8988T (cell line): ENCODE results near the gene SMPD4.
A peak's percentile ranks its signal among the peaks of the same experiment; 100 is the strongest.
"Not testable (repeated sequence)": the region's sequence is repeated elsewhere in the genome, so short reads cannot be mapped to it uniquely, and the experiment has no call there.

ENCODE experiments used
- DNase-seq: peaks from one replicate; pipeline ENCODE4 v3.0.0; 2011

SMPD4 gene, protein sequence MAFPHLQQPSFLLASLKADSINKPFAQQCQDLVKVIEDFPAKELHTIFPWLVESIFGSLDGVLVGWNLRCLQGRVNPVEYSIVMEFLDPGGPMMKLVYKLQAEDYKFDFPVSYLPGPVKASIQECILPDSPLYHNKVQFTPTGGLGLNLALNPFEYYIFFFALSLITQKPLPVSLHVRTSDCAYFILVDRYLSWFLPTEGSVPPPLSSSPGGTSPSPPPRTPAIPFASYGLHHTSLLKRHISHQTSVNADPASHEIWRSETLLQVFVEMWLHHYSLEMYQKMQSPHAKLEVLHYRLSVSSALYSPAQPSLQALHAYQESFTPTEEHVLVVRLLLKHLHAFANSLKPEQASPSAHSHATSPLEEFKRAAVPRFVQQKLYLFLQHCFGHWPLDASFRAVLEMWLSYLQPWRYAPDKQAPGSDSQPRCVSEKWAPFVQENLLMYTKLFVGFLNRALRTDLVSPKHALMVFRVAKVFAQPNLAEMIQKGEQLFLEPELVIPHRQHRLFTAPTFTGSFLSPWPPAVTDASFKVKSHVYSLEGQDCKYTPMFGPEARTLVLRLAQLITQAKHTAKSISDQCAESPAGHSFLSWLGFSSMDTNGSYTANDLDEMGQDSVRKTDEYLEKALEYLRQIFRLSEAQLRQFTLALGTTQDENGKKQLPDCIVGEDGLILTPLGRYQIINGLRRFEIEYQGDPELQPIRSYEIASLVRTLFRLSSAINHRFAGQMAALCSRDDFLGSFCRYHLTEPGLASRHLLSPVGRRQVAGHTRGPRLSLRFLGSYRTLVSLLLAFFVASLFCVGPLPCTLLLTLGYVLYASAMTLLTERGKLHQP

DNA sequence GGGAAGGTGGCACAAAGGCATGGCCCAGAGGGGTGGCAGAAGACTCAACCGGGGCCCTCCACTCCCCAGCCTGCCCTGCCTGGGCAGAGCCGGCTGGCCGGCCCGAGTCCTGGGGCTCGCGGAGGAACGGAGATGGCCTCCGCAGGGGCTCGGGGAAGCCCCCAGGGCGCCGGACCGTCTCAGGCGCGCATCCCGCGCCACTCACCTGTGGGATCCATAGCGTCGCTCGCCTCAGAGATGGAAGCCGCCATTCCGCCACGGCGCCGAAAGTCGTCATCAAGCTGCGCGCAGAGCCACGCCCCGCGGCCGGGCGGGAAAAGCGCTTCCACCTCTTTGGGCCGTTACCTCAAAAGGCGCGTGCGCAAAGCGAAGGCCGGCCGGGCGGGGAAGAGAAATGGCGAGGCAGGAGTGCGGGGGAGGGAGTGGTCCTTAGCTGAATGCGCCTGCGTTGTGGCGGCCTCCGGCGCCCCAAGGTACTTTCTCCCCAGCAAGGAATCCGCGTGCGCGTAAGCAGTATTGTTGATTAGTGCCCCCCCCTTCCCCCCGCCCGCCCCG, at the start of gene SMPD4:
Gene SMPD4 (minus strand): TSS at position 278 of the 555 bp plus-strand sequence. CDS start 5,010 bp downstream, outside the sequence.
- peak; percentile 80 for DNase-seq

GRCh38 chr2:130230907-130231306, 49.5 kb upstream of the SMPD4 start:
- not testable (repeated sequence) for DNase-seq

GRCh38 chr2:130230376-130230775, 49.0 kb upstream of the SMPD4 start:
- DNase-seq, result not testable (repeated sequence)

- not testable (repeated sequence) for DNase-seq
Measured at GRCh38 chr2:130229161-130229510, 47.7 kb upstream of the SMPD4 start.

DNA sequence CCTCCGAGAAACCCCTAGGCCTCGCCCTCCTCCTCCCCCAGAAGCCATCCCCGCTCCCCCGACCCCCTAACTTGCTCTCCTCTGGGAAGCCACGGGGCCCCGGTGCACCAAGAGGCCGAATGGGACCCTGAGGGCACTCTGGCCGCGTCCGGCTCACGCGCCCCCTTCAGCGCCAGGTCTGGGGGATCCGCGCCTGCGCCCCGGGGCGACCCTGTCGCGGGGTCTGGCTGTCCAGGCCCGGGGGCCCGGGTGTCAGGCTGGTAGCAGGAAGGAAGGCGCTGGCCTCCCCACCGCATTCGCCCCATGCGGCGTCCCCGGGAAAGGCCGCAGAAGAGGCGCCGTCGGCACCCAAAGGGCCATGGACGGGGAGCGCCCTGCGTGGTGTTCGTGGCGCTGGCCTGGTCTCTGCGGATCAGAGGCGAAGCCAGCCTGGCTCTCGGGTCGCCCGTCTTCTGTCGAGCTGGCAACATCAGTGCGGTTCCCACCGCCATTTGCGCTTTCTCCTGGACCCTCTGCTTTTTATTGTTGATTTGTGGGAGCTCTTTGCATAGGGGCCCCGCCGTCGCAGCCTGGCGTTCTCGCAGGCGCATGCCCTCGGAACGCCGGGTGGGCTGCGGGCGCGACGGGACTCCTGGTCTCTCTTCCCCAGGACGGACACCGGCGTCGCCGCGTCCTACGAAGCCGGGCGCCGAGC, 47.2 kb upstream of the SMPD4 start:
- DNase-seq, result not testable (repeated sequence)

GRCh38 chr2:130228005-130228404, 46.6 kb upstream of the SMPD4 start:
- DNase-seq, result not testable (repeated sequence)

DNA sequence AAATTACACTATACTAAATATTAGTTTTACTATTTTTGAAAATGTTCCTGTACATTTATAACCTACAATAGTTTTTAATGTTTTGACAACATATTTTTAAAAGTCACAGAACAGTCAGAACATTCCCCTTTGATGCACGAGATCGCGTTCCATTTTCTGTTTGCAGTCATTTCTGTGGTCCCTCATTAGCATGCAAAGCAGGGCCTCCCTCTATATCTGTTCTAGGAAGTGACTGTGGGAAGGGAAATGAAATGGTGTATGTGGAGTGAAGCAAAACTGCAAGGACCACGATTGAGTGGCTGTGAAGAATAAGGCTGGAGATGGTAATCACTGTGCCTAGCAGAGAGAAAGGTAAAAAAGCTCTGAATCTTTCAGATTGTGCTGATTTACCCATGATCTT, 41.1 kb upstream of the SMPD4 start:
- DNase-seq, result not testable (repeated sequence)

DNA sequence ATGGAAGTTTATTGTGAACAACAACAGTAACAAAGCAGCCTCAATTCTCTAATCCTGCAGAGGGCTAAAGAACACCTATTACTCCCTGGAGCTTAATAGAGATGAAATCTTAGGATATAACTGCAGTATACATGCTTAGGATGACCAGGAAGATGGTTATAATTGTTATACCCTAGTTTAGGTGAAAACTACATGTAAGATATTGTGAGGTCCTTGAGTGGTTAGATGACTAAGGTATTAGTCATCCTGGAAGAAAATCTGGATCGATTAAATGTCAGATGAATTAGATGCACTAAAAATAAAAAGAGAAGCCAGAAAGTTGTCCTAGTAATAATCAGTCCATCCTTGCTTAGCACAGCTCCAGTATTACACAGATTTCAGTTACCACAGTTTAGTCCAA, 39.1 kb upstream of the SMPD4 start:
- DNase-seq, result not testable (repeated sequence)

DNA sequence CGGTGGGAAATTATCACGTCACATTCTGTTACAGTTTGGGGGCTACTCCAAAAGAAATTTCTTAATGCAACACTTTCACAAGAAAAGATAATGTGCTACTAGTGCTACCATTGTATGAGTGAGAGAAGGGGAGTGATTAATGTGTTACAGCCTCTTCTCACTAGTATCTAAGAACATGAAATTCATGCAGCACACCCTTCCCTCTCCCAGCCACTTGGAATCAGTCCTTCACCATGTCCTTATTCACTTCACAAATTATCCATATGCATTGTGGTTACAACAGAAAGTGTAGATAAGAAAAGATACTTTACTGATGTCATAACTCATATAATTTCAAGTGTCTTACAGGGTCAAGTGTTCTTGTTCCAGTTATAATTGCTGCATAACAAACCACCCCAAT, 37.7 kb upstream of the SMPD4 start:
- DNase-seq, result not testable (repeated sequence)

DNA sequence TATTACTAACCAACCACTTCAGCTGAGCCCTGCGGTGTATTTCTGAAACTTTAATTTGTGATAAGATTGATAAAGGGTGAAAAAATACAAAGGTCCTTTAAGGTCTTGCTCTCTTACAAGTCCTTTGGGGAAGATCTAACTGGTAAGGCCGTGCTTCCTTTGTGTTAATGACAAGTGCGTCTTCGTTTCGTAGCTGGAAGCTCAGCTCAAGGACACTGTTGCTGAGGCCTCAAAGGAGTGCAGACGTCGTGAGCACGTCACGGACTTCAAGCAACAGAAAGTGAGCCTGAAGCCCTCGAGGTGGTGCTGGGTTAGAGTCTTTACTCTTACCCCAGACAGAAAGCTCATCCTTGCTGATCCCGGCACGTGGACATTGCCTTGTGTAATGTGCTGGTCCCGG, 25.6 kb upstream of the SMPD4 start:
- DNase-seq, result not testable (repeated sequence)

- DNase-seq, result not testable (repeated sequence)
Measured at GRCh38 chr2:130203150-130203549, 21.7 kb upstream of the SMPD4 start.

DNA sequence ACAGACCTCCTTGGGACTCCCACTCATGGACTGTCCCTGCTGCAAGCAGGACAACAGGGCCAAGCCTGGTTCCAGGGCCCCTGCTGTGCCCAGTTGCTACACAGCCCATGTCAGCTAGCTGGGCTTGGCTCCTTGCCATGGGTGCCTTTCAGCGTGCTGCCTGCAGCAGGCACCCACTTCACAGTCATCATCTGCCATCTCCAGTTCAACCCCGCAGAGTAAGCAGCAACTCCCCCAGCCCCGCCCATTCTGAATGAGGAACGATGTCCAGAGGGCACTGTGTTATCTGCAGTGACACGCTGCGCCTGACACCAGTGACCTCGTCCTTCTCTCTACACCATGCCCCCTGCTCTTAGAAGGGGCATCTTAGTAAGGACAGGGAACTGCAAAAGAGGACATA, 21.1 kb upstream of the SMPD4 start:
- DNase-seq, result not testable (repeated sequence)

DNA sequence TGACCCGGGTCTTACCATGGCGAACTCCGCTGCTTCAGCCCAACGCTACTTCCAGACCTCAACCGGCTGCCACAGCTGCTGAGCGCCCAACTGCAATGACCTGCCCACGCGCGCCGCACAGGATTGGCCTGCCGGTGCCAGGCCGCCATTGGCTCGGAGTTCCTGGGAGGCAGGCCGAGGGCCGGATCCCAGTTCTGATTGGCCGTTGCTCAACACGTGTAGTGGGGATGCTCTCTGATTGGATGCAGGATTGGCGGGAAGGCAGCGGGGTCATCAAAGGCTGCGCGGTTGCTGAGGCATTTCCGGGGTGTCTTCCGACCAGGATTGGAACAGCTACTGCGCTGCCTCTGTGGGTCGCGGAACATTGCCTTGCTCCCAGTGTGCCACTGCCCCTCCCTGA, 16.9 kb upstream of the SMPD4 start, which contains the start of gene TUBA3E:
Gene TUBA3E (minus strand): TSS at position 97 of the 400 bp plus-strand sequence. CDS start 79 bp downstream, at position 18.
- no peak for DNase-seq

DNA sequence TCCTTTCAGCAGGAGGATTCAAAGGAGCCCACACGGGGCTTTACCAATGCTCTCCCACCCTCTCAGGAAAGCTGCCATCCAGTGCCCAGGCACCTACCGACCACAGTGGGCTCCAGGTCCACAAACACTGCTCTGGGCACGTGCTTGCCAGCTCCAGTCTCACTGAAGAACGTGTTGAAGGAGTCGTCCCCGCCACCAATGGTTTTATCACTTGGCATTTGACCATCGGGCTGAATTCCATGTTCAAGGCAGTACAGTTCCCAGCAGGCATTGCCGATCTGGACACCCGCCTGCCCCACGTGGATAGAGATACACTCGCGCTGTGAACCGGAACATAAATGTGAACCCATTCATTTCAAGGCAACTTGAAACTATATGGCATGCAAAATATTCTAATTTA, 14.7 kb upstream of the SMPD4 start:
- not testable (repeated sequence) for DNase-seq

DNA sequence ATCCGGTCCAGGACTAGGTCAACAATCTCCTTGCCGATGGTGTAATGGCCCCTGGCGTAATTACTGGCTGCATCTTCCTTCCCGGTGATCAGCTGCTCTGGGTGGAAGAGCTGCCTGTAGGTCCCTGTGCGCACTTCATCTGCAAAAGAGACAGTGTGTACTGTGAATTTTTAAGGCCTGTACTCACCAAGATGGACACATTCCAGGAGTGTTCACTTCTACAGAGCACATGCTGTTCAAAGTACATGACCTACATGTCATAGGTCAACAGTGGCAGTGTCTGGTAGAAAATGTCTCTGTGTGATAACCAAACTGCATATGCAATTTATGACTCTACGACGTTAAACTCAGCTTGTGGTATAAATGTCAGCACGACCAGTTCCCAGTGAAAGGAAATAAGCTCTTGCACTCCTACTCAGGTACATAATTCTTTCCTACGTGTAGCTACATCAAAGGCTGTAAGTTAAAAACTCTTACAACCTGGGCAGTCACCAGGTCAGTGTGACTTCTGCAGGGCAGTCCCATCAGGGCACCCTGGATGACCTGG, 13.8 kb upstream of the SMPD4 start:
- DNase-seq, result not testable (repeated sequence)

GRCh38 chr2:130193824-130194223, 12.4 kb upstream of the SMPD4 start:
- not testable (repeated sequence) for DNase-seq

GRCh38 chr2:130192451-130192850, 11.0 kb upstream of the SMPD4 start:
- not testable (repeated sequence) for DNase-seq

DNA sequence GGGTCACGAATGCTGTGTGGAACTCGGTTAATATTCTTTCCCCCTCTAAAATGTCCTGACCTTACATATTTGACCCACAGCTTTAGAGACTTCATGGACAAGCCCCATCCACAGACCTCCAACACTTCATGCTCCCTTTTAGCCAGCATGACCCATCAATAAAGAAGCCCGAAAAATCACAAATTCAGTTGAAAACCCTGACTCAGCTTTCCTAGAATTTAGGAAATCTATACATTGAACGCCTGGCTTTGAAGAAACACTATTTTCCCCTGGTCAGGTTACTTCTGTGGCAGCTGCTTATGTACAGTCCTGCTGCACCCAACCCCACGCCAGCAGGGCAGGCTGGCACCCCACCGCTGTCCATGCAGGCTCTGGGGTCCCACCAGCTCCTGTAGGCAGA, 9.9 kb upstream of the SMPD4 start:
- not testable (repeated sequence) for DNase-seq

- no peak for DNase-seq
Measured at GRCh38 chr2:130190237-130190636, 8.8 kb upstream of the SMPD4 start.

DNA sequence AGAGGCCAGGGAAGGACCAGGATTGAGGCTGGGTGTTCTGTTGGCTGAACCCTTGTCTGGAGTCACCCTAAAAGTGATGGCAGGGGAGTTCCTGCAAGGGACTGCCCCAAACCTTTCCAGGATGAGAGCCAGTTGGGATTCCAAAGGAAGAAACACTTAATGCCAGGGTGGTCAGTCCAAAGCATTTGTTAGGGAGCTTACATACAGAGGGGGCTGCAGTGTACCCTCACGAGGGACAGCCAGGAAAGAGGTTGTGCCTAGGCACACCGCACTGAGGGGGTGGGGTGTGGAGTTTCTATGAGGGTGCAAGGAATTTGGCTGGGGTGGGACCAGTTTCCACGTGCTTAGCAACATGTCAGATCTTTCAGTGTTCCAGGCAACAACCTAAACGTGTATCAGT, 7.6 kb upstream of the SMPD4 start:
- DNase-seq, result not testable (repeated sequence)

- DNase-seq, result not testable (repeated sequence)
Measured at GRCh38 chr2:130187859-130188792, 6.7 kb upstream of the SMPD4 start.
